Cardiac fibroblast (primary cell): ENCODE measurements around the gene SLC5A11.
"Not testable (repeated sequence)": the region's sequence is repeated elsewhere in the genome, so short reads cannot be mapped to it uniquely, and the experiment has no call there.

Experiments used
- DNase-seq, 2 donors: peaks; one replicate each; pipeline versions ENCODE4 v3.0.0 to v3.0.0-alpha.2; 2010; ENCODE audit warnings: low read depth in 2 of 2
- H3K4me3 ChIP-seq, 2 donors: replicated peaks in 1 of 2; 1 replicate in 1 of 2; 2 replicates in 1 of 2; pipeline ENCODE4 v1.5.1; 2011; ENCODE audit warnings: low read depth in 2 of 2, low read length in 2 of 2, mild to moderate bottlenecking in 2 of 2, moderate library complexity in 1 of 2
- CTCF ChIP-seq: IDR thresholded peaks from one replicate; pipeline ENCODE4 v1.5.1; 2011; ENCODE audit warnings: low read depth, mild to moderate bottlenecking, low read length, inconsistent platforms

SLC5A11 gene

GRCh38 chr16:24879684-24880083 is 33.9 kb downstream of the SLC5A11 start:
- no peak for TF ChIP-seq CTCF
- no peak overlapping the region for H3K4me3 ChIP-seq
- DNase-seq: no peak

- DNase-seq: no peak
- TF ChIP-seq CTCF: no peak
- no peak overlapping the region for H3K4me3 ChIP-seq
Observed at GRCh38 chr16:24883714-24884151, 38.0 kb downstream of the SLC5A11 start.

- DNase-seq: no peak
- no peak overlapping the region for H3K4me3 ChIP-seq
- TF ChIP-seq CTCF: no peak
Observed at GRCh38 chr16:24887472-24887871, 41.7 kb downstream of the SLC5A11 start.

GRCh38 chr16:24890746-24891145 is 45.0 kb downstream of the SLC5A11 start:
- DNase-seq: no peak
- H3K4me3 ChIP-seq: no peak overlapping the region
- TF ChIP-seq CTCF: no peak

GRCh38 chr16:24896439-24896838 is 50.7 kb downstream of the SLC5A11 start:
- DNase-seq: no peak
- no peak for TF ChIP-seq CTCF
- no peak overlapping the region for H3K4me3 ChIP-seq

GRCh38 chr16:24897522-24897921 is 51.8 kb downstream of the SLC5A11 start:
- not testable (repeated sequence) for DNase-seq, H3K4me3 ChIP-seq

- DNase-seq: no peak
- H3K4me3 ChIP-seq: no peak overlapping the region
- TF ChIP-seq CTCF: no peak
Observed at GRCh38 chr16:24900230-24900629, 54.5 kb downstream of the SLC5A11 start.
